Right hindlimb (tissue), 1 donor: ENCODE results near the gene ZNF20.
"Not testable (repeated sequence)": the region's sequence is repeated elsewhere in the genome, so short reads cannot be mapped to it uniquely, and the experiment has no call there.

ENCODE experiments used
- DNase-seq: peaks from one replicate; pipeline ENCODE4 v3.0.0-alpha.2; 2018

ZNF20 gene

GRCh38 chr19:12111943-12112637 is 28.1 kb downstream of the ZNF20 start:
- DNase-seq, result no peak

GRCh38 chr19:12111176-12111575 is 29.0 kb downstream of the ZNF20 start:
- DNase-seq, result no peak

GRCh38 chr19:12103909-12104308 is 36.2 kb downstream of the ZNF20 start:
- not testable (repeated sequence) for DNase-seq

- DNase-seq, result no peak
Measured at GRCh38 chr19:12098040-12098439, 42.1 kb downstream of the ZNF20 start.

GRCh38 chr19:12095111-12095790 is 44.9 kb downstream of the ZNF20 start:
- DNase-seq, result no peak

GRCh38 chr19:12093777-12094176 is 46.4 kb downstream of the ZNF20 start:
- DNase-seq, result no peak

- no peak for DNase-seq
Measured at GRCh38 chr19:12092956-12093355, 47.2 kb downstream of the ZNF20 start.

GRCh38 chr19:12092065-12092867 is 47.9 kb downstream of the ZNF20 start:
- DNase-seq, result peak; percentile 96

GRCh38 chr19:12090807-12091206 is 49.3 kb downstream of the ZNF20 start:
- peak; percentile 74 for DNase-seq

GRCh38 chr19:12085074-12085818 is 54.9 kb downstream of the ZNF20 start:
- no peak for DNase-seq

GRCh38 chr19:12083336-12083735 is 56.8 kb downstream of the ZNF20 start:
- not testable (repeated sequence) for DNase-seq
